Lung (tissue), 12 donors: ENCODE measurements around the gene LSAMP. TPM values are rescaled to one million over a fixed set of nuclear protein-coding genes. Genes with fewer than 3 reads are reported as not detected.
A peak's percentile ranks its signal among the peaks of the same experiment; 100 is the strongest.

ENCODE experiments used
- ATAC-seq: fragments of 200-7000 bp; cut with Tn5 transposase; one replicate; pipeline ENCODE4 v1.9.1; 2020; ENCODE audit warnings: moderate number of reproducible peaks; ENCODE audit not compliant: insufficient read depth, low FRiP score
- DNase-seq, 3 donors: peaks; one replicate each; pipeline ENCODE4 v3.0.0-alpha.2; 2013 to 2017
- H3K27ac ChIP-seq, 2 donors: one replicate each; pipeline ENCODE4 v1.5.1; 2013; ENCODE audit warnings: mild to moderate bottlenecking in 2 of 2, moderate library complexity in 2 of 2, control low read depth in 1 of 2, inconsistent platforms in 1 of 2, low read depth in 1 of 2, low read length in 1 of 2
- H3K27me3 ChIP-seq, 3 donors: one replicate each; pipeline ENCODE4 v1.5.1; 2013; ENCODE audit warnings: low read length in 2 of 3; ENCODE audit not compliant: control insufficient read depth in 3 of 3, insufficient read depth in 3 of 3
- H3K36me3 ChIP-seq, 4 donors: one replicate each; pipeline ENCODE4 v1.5.1; 2013; ENCODE audit warnings: low read length in 4 of 4, mild to moderate bottlenecking in 1 of 4, moderate library complexity in 1 of 4; ENCODE audit not compliant: control insufficient read depth in 4 of 4, insufficient read depth in 4 of 4
- H3K4me1 ChIP-seq, 5 donors: one replicate each; pipeline ENCODE4 v1.5.1; 2013; ENCODE audit warnings: low read length in 5 of 5, mild to moderate bottlenecking in 2 of 5, moderate library complexity in 1 of 5; ENCODE audit not compliant: control insufficient read depth in 5 of 5, insufficient read depth in 5 of 5
- H3K4me3 ChIP-seq: one replicate; pipeline ENCODE4 v1.5.1; 2013; ENCODE audit warnings: mild to moderate bottlenecking, control low read depth, moderate library complexity
- H3K9ac ChIP-seq, 2 donors: one replicate each; pipeline ENCODE4 v1.5.1; 2013; ENCODE audit warnings: low read length in 2 of 2, control low read depth in 1 of 2; ENCODE audit not compliant: insufficient read depth in 1 of 2
- H3K9me3 ChIP-seq, 4 donors: one replicate each; pipeline ENCODE4 v1.5.1; 2013; ENCODE audit warnings: low read length in 3 of 4, mild to moderate bottlenecking in 1 of 4, moderate library complexity in 1 of 4; ENCODE audit not compliant: control insufficient read depth in 4 of 4, insufficient read depth in 3 of 4
- WGBS, 2 donors: extraction: QIAGEN DNeasy Blood & Tissue Kit; methylation state at CpG; one replicate each; pipeline ENCODE4 v1.1.7; 2013; 5-methylcytosine and 5-hydroxymethylcytosine counted together
- polyA plus RNA-seq, 2 donors: library from polyadenylated mRNA; stranded (reverse); fragments of 200-250 nt; gene quantifications; one replicate each; pipeline ENCODE4 v1.2.1, GENCODE V29; 2013
- total RNA-seq, 2 donors: library from RNA; depleted of rRNA in 1 of 2; stranded (reverse); fragments of >200 nt in 1 of 2; gene quantifications; one replicate each; pipeline ENCODE4 v1.2.1, GENCODE V29; 2014 to 2021
- TF ChIP-seq, protein P1 (sequence below): IDR thresholded peaks from 2 replicates; pipeline ENCODE4 v1.5.1; 2012; ENCODE audit warnings: mild to moderate bottlenecking; ENCODE audit errors: control extremely low read depth, extremely low read depth
- donor health status: control.
- donor health status: control.
- donor health status: Bipolar disorder and iron deficiency.
- donor health status: healthy.
- donor health status: DM: yes; HTN: yes; CAD: no.

The LSAMP gene
- total and polyA plus RNA-seq, 4 donors, result 1.6 to 21.9 (median 9.5) TPM

DNA sequence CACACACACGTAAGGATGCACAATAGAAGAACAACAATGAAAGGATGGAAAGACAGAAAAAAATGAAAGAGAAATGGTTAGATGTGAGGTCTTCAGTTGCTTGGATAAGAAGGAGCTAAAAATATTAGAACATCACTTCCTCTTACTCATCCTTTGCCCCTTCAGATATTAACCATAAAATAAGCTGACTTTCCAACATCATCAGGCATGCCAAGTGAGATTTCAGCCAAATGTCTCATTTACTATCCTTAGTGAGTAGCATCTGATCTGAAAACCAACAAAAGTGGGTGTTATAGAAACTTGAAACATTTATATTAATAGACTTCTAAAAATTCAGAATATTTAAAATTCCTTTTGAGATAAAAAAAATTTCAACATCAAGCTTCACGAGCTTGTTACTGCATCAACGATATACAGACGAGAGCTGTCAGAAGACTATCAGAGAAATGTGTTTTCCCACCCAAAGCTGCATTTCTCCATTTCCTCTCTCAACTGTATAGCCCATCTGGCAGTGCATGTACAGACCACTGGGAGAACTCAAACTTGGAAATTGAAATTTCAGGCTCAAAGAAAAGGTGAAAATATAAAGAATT, 25.4 kb upstream of the LSAMP start:
- ATAC-seq (no peak), DNase-seq (peak in 1 of 3 donors; percentile 23)
- no peak overlapping the region for H3K4me3 ChIP-seq
- no peaks in the 10 kb centered on the region for H3K4me1 ChIP-seq
- H3K27ac ChIP-seq, result no peak overlapping the region
- H3K27me3 ChIP-seq, result no peaks in the 10 kb centered on the region
- no peak overlapping the region for H3K9ac ChIP-seq
- TF ChIP-seq, protein P1, sequence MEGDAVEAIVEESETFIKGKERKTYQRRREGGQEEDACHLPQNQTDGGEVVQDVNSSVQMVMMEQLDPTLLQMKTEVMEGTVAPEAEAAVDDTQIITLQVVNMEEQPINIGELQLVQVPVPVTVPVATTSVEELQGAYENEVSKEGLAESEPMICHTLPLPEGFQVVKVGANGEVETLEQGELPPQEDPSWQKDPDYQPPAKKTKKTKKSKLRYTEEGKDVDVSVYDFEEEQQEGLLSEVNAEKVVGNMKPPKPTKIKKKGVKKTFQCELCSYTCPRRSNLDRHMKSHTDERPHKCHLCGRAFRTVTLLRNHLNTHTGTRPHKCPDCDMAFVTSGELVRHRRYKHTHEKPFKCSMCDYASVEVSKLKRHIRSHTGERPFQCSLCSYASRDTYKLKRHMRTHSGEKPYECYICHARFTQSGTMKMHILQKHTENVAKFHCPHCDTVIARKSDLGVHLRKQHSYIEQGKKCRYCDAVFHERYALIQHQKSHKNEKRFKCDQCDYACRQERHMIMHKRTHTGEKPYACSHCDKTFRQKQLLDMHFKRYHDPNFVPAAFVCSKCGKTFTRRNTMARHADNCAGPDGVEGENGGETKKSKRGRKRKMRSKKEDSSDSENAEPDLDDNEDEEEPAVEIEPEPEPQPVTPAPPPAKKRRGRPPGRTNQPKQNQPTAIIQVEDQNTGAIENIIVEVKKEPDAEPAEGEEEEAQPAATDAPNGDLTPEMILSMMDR, result no peak
- H3K9me3 ChIP-seq, result no peaks in the 10 kb centered on the region
- 59 to 74% methylated on average over 4 of the region's 4 CpGs for WGBS, 2 donors
- no peaks in the 10 kb centered on the region for H3K36me3 ChIP-seq

DNA sequence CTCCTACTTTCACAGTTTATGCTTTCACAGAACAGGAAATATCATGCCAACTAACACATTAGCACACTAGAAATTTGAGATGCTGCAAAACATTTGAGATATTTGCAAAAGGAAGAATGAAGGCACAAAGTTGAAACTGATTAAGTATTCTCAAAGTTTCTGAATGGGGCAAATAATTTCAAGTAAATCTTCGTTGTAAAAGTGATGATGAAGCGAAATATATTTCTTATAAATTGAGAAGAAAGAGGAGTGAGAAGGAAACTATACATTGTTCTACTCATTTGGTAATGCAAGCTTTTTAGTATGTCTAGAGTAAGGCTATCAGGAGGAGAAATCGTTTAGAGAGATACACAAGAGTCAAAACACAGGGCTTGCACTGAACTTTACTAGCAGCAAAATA, 24.3 kb upstream of the LSAMP start:
- TF ChIP-seq, protein P1, result no peak
- ATAC-seq, result no peak
- no peak overlapping the region for H3K4me3 ChIP-seq
- no peak overlapping the region for H3K27ac ChIP-seq
- no peaks in the 10 kb centered on the region for H3K36me3 ChIP-seq
- H3K9me3 ChIP-seq, result no peaks in the 10 kb centered on the region
- no peaks in the 10 kb centered on the region for H3K27me3 ChIP-seq
- 77 to 88% methylated on average over 3 of the region's 3 CpGs for WGBS, 2 donors
- no peak for DNase-seq
- no peaks in the 10 kb centered on the region for H3K4me1 ChIP-seq
- H3K9ac ChIP-seq, result no peak overlapping the region

DNA sequence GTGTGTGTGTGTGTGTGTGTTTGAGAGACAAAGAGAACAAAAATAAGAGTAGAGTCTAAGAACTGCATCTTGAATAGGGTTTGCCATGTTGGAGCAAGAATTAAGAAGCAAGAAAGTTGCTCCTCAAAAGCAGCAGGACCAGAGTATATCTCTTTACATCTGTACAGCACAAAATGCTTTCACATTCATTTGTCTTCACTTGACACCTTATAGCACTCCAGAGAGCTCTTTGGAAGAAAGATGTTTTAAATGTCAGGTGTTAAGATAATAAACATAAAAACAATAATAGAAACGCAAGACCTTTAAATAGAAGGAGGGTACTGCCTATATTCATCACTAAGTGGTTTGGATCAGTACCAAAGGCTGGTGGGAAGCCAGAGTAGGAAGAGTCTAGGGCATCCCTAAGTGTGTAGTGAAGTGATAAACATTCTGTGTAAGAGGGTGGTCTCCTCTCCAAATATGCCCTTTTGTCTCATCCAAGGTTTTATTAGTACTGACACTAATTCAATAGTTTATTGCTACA, 19.1 kb upstream of the LSAMP start:
- Histone ChIP-seq H3K36me3 (no peaks in the 10 kb centered on the region), H3K9ac (no peak overlapping the region), H3K27ac (no peak overlapping the region), H3K9me3 (no peaks in the 10 kb centered on the region), H3K4me1 (no peaks in the 10 kb centered on the region), H3K27me3 (no peaks in the 10 kb centered on the region), H3K4me3 (no peak overlapping the region)
- WGBS, 2 donors, result 60 to 70% methylated on average over 1 of the region's 1 CpG
- TF ChIP-seq, protein P1, result no peak
- DNase-seq (no peak), ATAC-seq (no peak)
